Measurements from ENCODE around the gene ZNF692.

GRCh38 chr1:248825573-248825908 is 33.3 kb downstream of the ZNF692 start:
- no peak for TF ChIP-seq POLR2A (IDR thresholded peaks at IDR 0.05)
- TF ChIP-seq, protein P1, sequence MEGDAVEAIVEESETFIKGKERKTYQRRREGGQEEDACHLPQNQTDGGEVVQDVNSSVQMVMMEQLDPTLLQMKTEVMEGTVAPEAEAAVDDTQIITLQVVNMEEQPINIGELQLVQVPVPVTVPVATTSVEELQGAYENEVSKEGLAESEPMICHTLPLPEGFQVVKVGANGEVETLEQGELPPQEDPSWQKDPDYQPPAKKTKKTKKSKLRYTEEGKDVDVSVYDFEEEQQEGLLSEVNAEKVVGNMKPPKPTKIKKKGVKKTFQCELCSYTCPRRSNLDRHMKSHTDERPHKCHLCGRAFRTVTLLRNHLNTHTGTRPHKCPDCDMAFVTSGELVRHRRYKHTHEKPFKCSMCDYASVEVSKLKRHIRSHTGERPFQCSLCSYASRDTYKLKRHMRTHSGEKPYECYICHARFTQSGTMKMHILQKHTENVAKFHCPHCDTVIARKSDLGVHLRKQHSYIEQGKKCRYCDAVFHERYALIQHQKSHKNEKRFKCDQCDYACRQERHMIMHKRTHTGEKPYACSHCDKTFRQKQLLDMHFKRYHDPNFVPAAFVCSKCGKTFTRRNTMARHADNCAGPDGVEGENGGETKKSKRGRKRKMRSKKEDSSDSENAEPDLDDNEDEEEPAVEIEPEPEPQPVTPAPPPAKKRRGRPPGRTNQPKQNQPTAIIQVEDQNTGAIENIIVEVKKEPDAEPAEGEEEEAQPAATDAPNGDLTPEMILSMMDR (IDR thresholded peaks at IDR 0.05) = no peak

Measured in breast epithelium (tissue), 3 donors.